ENCODE data around the gene C5orf22.

Gene C5orf22

GRCh38 chr5:31487506-31487905 is 44.6 kb upstream of the C5orf22 start:
- Histone ChIP-seq H3K4me1 (ENCODE audit: low read length) (no peaks in the 10 kb centered on the region), H3K36me3 (replicated peaks; ENCODE audit: insufficient read depth, low read length) (no peaks in the 10 kb centered on the region; the same call in 1 of the 2 replicates), H3K79me2 (ENCODE audit: low read length) (no peaks in the 10 kb centered on the region), H3K9me3 (replicated peaks; ENCODE audit: insufficient read depth, low read length) (no peaks in the 10 kb centered on the region), H3K9me2 (replicated peaks; ENCODE audit: insufficient read depth, low read length) (no peaks in the 10 kb centered on the region), H3K4me3 (ENCODE audit: low read length) (no peak overlapping the region), H3F3A (ENCODE audit: insufficient read depth, low read length) (no peaks in the 10 kb centered on the region), H2AFZ (ENCODE audit: low read length) (no peak overlapping the region), H3K27ac (ENCODE audit: low read length) (no peak overlapping the region), H4K20me1 (ENCODE audit: insufficient read depth, low read length) (no peaks in the 10 kb centered on the region), H3K27me3 (replicated peaks; ENCODE audit: insufficient read depth, low read length) (no peaks in the 10 kb centered on the region), H3K9ac (ENCODE audit: low read length) (no peak overlapping the region), H3K4me2 (ENCODE audit: low read depth, low read length) (no peak overlapping the region)
- TF ChIP-seq CTCF (IDR thresholded peaks at IDR 0.05; ENCODE audit: low read length) (no peak), EZH2 (optimal IDR thresholded peaks at IDR 0.05; ENCODE audit: low read depth, low read length) (no peak), EZH2phosphoT487 (IDR thresholded peaks at IDR 0.05; ENCODE audit: low read length) (no peak)
- no peak for DNase-seq

GRCh38 chr5:31492869-31493268 is 39.2 kb upstream of the C5orf22 start:
- Histone ChIP-seq H3K79me2 (ENCODE audit: low read length) (no peaks in the 10 kb centered on the region), H3K4me3 (ENCODE audit: low read length) (no peak overlapping the region), H3K4me2 (ENCODE audit: low read depth, low read length) (no peak overlapping the region), H3K36me3 (replicated peaks; ENCODE audit: insufficient read depth, low read length) (no peaks in the 10 kb centered on the region), H2AFZ (ENCODE audit: low read length) (no peak overlapping the region), H3K27ac (ENCODE audit: low read length) (no peak overlapping the region), H3F3A (ENCODE audit: insufficient read depth, low read length) (no peaks in the 10 kb centered on the region), H3K9ac (ENCODE audit: low read length) (no peak overlapping the region), H4K20me1 (ENCODE audit: insufficient read depth, low read length) (no peaks in the 10 kb centered on the region), H3K4me1 (ENCODE audit: low read length) (no peaks in the 10 kb centered on the region), H3K27me3 (replicated peaks; ENCODE audit: insufficient read depth, low read length) (no peaks in the 10 kb centered on the region), H3K9me3 (replicated peaks; ENCODE audit: insufficient read depth, low read length) (no peaks in the 10 kb centered on the region), H3K9me2 (replicated peaks; ENCODE audit: insufficient read depth, low read length) (no peaks in the 10 kb centered on the region)
- no peak for TF ChIP-seq CTCF (IDR thresholded peaks at IDR 0.05; ENCODE audit: low read length)
- no peak for DNase-seq

GRCh38 chr5:31495336-31495735 is 36.8 kb upstream of the C5orf22 start:
- Histone ChIP-seq H3K9me2 (replicated peaks; ENCODE audit: insufficient read depth, low read length) (no peaks in the 10 kb centered on the region), H3K4me3 (ENCODE audit: low read length) (no peak overlapping the region), H3K36me3 (replicated peaks; ENCODE audit: insufficient read depth, low read length) (no peaks in the 10 kb centered on the region), H3K4me2 (ENCODE audit: low read depth, low read length) (no peak overlapping the region), H4K20me1 (ENCODE audit: insufficient read depth, low read length) (no peaks in the 10 kb centered on the region), H3F3A (ENCODE audit: insufficient read depth, low read length) (no peaks in the 10 kb centered on the region), H3K79me2 (ENCODE audit: low read length) (no peaks in the 10 kb centered on the region), H2AFZ (ENCODE audit: low read length) (no peak overlapping the region), H3K9ac (ENCODE audit: low read length) (no peak overlapping the region), H3K27ac (ENCODE audit: low read length) (no peak overlapping the region), H3K9me3 (replicated peaks; ENCODE audit: insufficient read depth, low read length) (no peaks in the 10 kb centered on the region), H3K4me1 (ENCODE audit: low read length) (no peaks in the 10 kb centered on the region), H3K27me3 (replicated peaks; ENCODE audit: insufficient read depth, low read length) (no peaks in the 10 kb centered on the region)
- TF ChIP-seq EZH2phosphoT487 (IDR thresholded peaks at IDR 0.05; ENCODE audit: low read length) (no peak), EZH2 (optimal IDR thresholded peaks at IDR 0.05; ENCODE audit: low read depth, low read length) (no peak), CTCF (IDR thresholded peaks at IDR 0.05; ENCODE audit: low read length) (no peak)
- DNase-seq: no peak
